Muscle of back (tissue), 11 donors: ENCODE data around the gene MCM9. TPM values are rescaled to one million over a fixed set of nuclear protein-coding genes. Genes with fewer than 3 reads are reported as not detected.
"Not testable (repeated sequence)": the region's sequence is repeated elsewhere in the genome, so short reads cannot be mapped to it uniquely, and the experiment has no call there.

ENCODE experiments used
- DNase-seq, 3 donors: peaks; one replicate each; pipeline versions ENCODE4 v3.0.0 to v3.0.0-alpha.2; 2013
- polyA plus RNA-seq, 10 donors: library from polyadenylated mRNA; unstranded; fragments of 120-200 nt; gene quantifications; one replicate each; pipeline ENCODE4 v1.2.1, GENCODE V29; 2013; ENCODE audit not compliant: insufficient read length in 10 of 10

Gene MCM9
- polyA plus RNA-seq, 10 donors: 9.3 to 14.5 (median 13.2) TPM

DNA sequence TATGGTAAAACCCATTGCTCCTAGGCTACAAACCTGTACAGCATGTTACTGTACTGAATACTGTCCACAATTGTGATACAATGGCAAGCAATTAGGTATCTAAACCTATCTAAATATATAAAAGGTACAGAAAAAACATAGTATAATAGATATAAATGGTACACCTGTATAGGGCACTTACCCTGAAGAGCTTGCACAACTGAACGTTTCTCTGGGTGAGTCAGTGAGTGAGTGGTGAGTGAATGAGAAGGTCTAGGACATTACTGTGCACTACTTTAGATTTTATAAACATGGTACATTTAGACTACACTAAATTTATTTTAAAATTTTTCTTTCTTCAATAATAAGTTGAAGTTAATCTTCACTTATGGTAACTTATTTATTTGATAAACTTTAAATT, 163.7 kb downstream of the MCM9 start:
- no peak for DNase-seq

DNA sequence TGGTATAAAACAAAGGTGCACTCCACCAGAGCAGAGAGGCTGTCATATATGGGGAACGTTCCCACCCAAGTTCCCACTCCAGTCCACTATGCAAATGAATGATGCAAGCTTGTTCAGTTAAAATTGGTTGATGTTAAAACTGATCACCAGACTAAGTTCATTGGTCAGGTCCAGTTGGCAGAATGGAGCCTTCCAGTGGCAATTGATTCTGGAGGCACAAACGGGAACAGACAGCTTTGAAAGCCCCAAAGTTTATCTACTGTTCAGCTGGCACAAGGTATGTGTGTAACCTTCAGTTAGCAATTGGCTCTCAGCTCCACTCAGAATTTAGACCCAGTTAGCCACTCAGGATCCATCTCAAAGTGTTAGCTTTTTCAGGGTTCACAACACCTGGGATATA, 164.1 kb downstream of the MCM9 start:
- DNase-seq: no peak

DNA sequence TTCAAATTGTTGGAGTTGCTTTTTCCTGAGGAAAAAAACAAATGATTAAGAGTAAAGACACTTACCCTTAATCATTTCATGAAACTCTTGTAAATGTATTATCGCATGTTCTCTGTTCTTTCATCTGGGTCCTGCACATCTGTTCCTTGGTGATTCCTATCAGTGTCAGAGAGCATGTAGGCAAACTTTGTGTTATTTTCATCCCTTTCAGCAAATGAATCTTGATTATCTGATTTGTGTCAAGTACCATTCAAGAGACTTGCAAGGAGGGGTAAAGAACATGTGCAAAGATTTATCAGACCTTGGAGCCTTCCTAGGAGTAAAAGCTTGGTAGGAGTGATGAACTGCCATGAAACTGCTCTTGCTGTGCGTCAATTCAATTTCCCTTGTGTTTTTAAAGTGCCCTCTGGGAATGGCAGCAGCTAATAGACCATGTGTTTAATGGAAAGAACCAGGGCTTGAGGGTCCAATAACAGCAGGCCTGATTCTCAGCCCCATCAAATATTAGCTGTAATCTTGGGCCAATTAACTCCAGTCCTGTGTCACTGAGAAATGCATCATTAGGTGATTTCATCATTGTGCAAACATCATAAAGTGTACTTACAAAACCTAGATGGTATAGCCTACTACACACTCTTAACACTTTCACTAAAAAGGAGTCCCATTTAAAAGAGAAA, 164.7 kb downstream of the MCM9 start:
- no peak for DNase-seq

- no peak for DNase-seq
Observed at GRCh38 chr6:118768904-118769325, 166.0 kb downstream of the MCM9 start.

- no peak for DNase-seq
Observed at GRCh38 chr6:118768441-118768840, 166.5 kb downstream of the MCM9 start.

DNA sequence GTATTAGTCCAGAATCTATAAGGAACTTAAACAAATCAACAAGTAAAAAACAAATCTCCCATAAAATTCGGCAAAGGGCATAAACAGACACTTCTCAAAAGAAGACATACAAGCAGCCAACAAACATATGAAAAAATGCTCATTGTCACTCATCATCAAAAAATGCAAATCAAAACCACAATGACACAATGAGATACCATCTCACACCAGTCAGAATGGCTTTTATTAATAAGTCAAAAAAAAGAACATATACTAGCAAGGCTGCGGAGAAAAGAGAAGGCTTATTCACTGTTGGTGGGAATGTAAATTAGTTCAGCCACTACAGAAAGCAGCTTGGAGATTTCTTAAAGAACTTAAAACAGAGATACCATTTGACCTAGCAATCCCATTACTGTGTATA, 169.6 kb downstream of the MCM9 start:
- not testable (repeated sequence) for DNase-seq

DNA sequence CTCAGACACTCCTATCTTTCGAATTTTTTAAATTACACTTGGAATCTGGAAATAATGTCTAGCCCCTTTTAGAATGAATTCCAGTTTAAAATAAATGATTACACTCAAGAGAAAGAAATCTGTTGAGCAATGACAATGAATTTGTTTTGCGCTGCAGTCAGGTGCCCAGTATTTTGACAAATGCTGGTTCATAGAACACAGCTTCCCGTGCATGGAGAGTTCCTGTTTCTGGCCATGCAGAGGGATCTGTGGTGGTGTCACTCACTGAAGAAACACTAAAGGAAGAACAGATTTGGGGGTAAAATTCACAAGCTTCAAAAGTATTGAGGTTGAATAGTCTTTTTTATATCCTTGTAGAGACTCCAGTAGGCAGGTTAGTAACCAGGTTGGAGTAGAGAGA, 170.2 kb downstream of the MCM9 start:
- DNase-seq: no peak

Other genes with a start within 250 kb of the MCM9 start
- gene ASF1A, start 41.0 kb downstream of the MCM9 start, polyA plus RNA-seq: 10 to 100 TPM; 17.0 to 22.3 (median 19.6) TPM
- 10 to 100 TPM in 7 of 10 donors, 1 to 10 TPM in 3; 6.5 to 16.4 (median 12.5) TPM for gene FAM184A, start 143.5 kb upstream of the MCM9 start, polyA plus RNA-seq